B cell (primary cell): ENCODE data around the gene EFCAB9. TPM values are rescaled to one million over a fixed set of nuclear protein-coding genes. Genes with fewer than 3 reads are reported as not detected.

ENCODE experiments used
- ATAC-seq: fragments of 200-7000 bp; cut with Tn5 transposase; one replicate; pipeline ENCODE4 v1.10.0; 2021; ENCODE audit warnings: low read depth, mild to moderate bottlenecking, moderate number of reproducible peaks, moderate library complexity
- CTCF ChIA-PET: fragments of 350-600 bp; sonication (Branson Sonifier 250); formaldehyde crosslinking; loops from one replicate; lab custom pipeline; 2021; ENCODE audit warnings: antibody characterized with exemption, inconsistent platforms; lab: Charles Lee
- POLR2A ChIA-PET: fragments of 350-600 bp; sonication (Branson Sonifier 250); formaldehyde crosslinking; loops from one replicate; lab custom pipeline; 2021; ENCODE audit warnings: antibody characterized with exemption; lab: Charles Lee
- DNase-seq: peaks from one replicate; pipeline ENCODE4 v3.0.0; 2013
- H2AFZ ChIP-seq: 2 replicates; pipeline ENCODE4 v1.6.1; 2012; ENCODE audit warnings: mild to moderate bottlenecking, low read depth, low read length; ENCODE audit not compliant: insufficient read depth, poor library complexity, severe bottlenecking
- H3K27ac ChIP-seq, 2 donors: 1 replicate in 1 of 2; 2 replicates in 1 of 2; pipeline ENCODE4 v1.5.1; 2012 to 2013; ENCODE audit warnings: low read length in 2 of 2, mild to moderate bottlenecking in 2 of 2, moderate library complexity in 1 of 2
- H3K27me3 ChIP-seq, 4 experiments: fragments of 200-600 bp in 1 of 4; sonication (generic) in 1 of 4; replicated peaks in 1 of 4; 1 replicate in 2 of 4; 2 replicates in 2 of 4; pipeline versions ENCODE4 v1.6.1 to v1.7.0; 2013 to 2016; ENCODE audit warnings: low read length in 3 of 4, mild to moderate bottlenecking in 2 of 4, mixed read lengths in 1 of 4, moderate library complexity in 1 of 4; ENCODE audit not compliant: insufficient read depth in 4 of 4, control insufficient read depth in 3 of 4; ENCODE audit errors: control extremely low read depth in 1 of 4
- H3K36me3 ChIP-seq, 2 experiments: replicated peaks in 1 of 2; 1 replicate in 1 of 2; 2 replicates in 1 of 2; pipeline versions ENCODE4 v1.6.1 to v1.7.1; 2013; ENCODE audit warnings: low read length in 1 of 2; ENCODE audit not compliant: insufficient read depth in 2 of 2, control insufficient read depth in 1 of 2; ENCODE audit errors: control extremely low read depth in 1 of 2, extremely low read depth in 1 of 2
- H3K4me1 ChIP-seq, 2 donors: fragments of 200-600 bp in 1 of 2; sonication (generic) in 1 of 2; 1 replicate in 1 of 2; 2 replicates in 1 of 2; pipeline versions ENCODE4 v1.5.1 to v1.6.1; 2013 to 2017; ENCODE audit warnings: low read length in 2 of 2; ENCODE audit not compliant: control insufficient read depth in 2 of 2, insufficient read depth in 2 of 2
- H3K4me2 ChIP-seq: replicated peaks from 2 replicates; pipeline ENCODE3; 2012; ENCODE audit warnings: mild to moderate bottlenecking, low read depth, low read length; ENCODE audit not compliant: poor library complexity, severe bottlenecking
- H3K4me3 ChIP-seq, 5 experiments: fragments of 200-600 bp in 1 of 5; sonication (generic) in 1 of 5; 1 replicate in 3 of 5; 2 replicates in 2 of 5; pipeline versions ENCODE4 v1.5.1 to v1.7.0; 2011 to 2016; ENCODE audit warnings: low read length in 4 of 5, mild to moderate bottlenecking in 4 of 5, low read depth in 2 of 5, control low read depth in 1 of 5, moderate library complexity in 1 of 5; ENCODE audit not compliant: insufficient read depth in 1 of 5; ENCODE audit errors: control extremely low read depth in 1 of 5, extremely low read depth in 1 of 5
- H3K79me2 ChIP-seq: fragments of 200-600 bp; sonication (generic); one replicate; pipeline ENCODE4 v1.6.0; 2016; ENCODE audit warnings: low read length; ENCODE audit not compliant: control insufficient read depth, insufficient read depth
- H3K9ac ChIP-seq: fragments of 200-600 bp; sonication (generic); 2 replicates; pipeline ENCODE4 v1.6.1; 2017; ENCODE audit warnings: mild to moderate bottlenecking, low read length, moderate library complexity
- H3K9me3 ChIP-seq, 3 donors: one replicate each; pipeline versions ENCODE4 v1.6.1 to v1.7.1; 2013; ENCODE audit warnings: low read length in 2 of 3; ENCODE audit not compliant: control insufficient read depth in 2 of 3, insufficient read depth in 1 of 3; ENCODE audit errors: control extremely low read depth in 1 of 3
- H4K20me1 ChIP-seq: 2 replicates; pipeline ENCODE4 v1.6.0; 2012; ENCODE audit warnings: mild to moderate bottlenecking, low read length; ENCODE audit not compliant: insufficient read depth, control insufficient read depth, poor library complexity, severe bottlenecking
- H3K27ac Mint-ChIP-seq: one replicate; pipeline ENCODE4 v1.8.0; 2021; ENCODE audit warnings: mixed read lengths
- H3K27me3 Mint-ChIP-seq: one replicate; pipeline ENCODE4 v1.8.0; 2021; ENCODE audit warnings: mixed read lengths
- H3K4me1 Mint-ChIP-seq: one replicate; pipeline ENCODE4 v1.8.0; 2021; ENCODE audit warnings: mixed read lengths
- H3K4me3 Mint-ChIP-seq: one replicate; pipeline ENCODE4 v1.8.0; 2021; ENCODE audit warnings: mixed read lengths
- H3K9me3 Mint-ChIP-seq: one replicate; pipeline ENCODE4 v1.8.0; 2022; ENCODE audit warnings: mixed read lengths; ENCODE audit not compliant: insufficient read depth
- CTCF ChIP-seq: fragments of 200-600 bp; IDR thresholded peaks from one replicate; pipeline ENCODE4 v1.8.0; 2022; ENCODE audit warnings: antibody characterized with exemption, mild to moderate bottlenecking
- EZH2 ChIP-seq: IDR thresholded peaks from 2 replicates; pipeline ENCODE4 v1.6.1; 2012; ENCODE audit warnings: borderline replicate concordance, low read depth, mild to moderate bottlenecking, moderate library complexity, low read length; ENCODE audit not compliant: insufficient read depth, poor library complexity, severe bottlenecking
- WGBS: methylation state at CpG from one replicate; pipeline ENCODE4 v1.1.5; 2013; ENCODE audit warnings: missing lambda C conversion rate; ENCODE audit not compliant: insufficient coverage; 5-methylcytosine and 5-hydroxymethylcytosine counted together
- intact Hi-C: fragments of 100-400 bp; cut with micrococcal nuclease; formaldehyde crosslinking; loops from one replicate; pipeline ENCODE4 v1.10.0; 2022
- polyA plus RNA-seq: library from polyadenylated mRNA; depleted of rRNA; stranded (reverse); fragments of >200 nt; gene quantifications from 2 replicates; pipeline ENCODE4 v1.2.3, GENCODE V29; 2012
- total RNA-seq, 2 donors: library from RNA; stranded (reverse); fragments of 120-200 nt in 1 of 2; gene quantifications; 1 replicate in 1 of 2; 2 replicates in 1 of 2; pipeline versions ENCODE4 v1.2.3 to v1.2.4, GENCODE V29; 2013 to 2022

The EFCAB9 gene
- total and polyA plus RNA-seq, 2 donors (not counting 1 experiment from before 2014, with no cell fraction given), result not detected

GRCh38 chr5:172162987-172163343, 31.0 kb upstream of the EFCAB9 start:
- intact Hi-C loops, result no loop called here
- POLR2A ChIA-PET, result no interaction called here

GRCh38 chr5:172163346-172163745, 30.6 kb upstream of the EFCAB9 start:
- no peak overlapping the region for H3K4me3 Mint-ChIP-seq
- H3K4me1 Mint-ChIP-seq, result peaks cover 73% of the 10 kb centered on the region
- no peak for ATAC-seq
- no peak for DNase-seq
- no peaks in the 10 kb centered on the region for H3K9me3 Mint-ChIP-seq
- Histone ChIP-seq H3K27ac (no peak overlapping the region), H3K9ac (no peak overlapping the region), H3K9me3 (no peaks in the 10 kb centered on the region), H2AFZ (no peak overlapping the region), H3K79me2 (peaks cover 100% of the 10 kb centered on the region), H3K4me2 (no peak overlapping the region), H3K27me3 (no peaks in the 10 kb centered on the region), H3K4me3 (no peak overlapping the region), H3K36me3 (peaks cover 0 to 42% of the 10 kb centered on the region in 2 experiments), H3K4me1 (peaks cover 41 to 62% of the 10 kb centered on the region in 2 donors), H4K20me1 (peaks cover 94% of the 10 kb centered on the region)
- CTCF ChIA-PET, result interaction anchor here (1.3 to 4.2 kb wide), 2 partner anchors 11 to 120 kb away, joined by 3 to 16 read pairs; no protein-coding TSS in a partner anchor
- no peak overlapping the region for H3K27ac Mint-ChIP-seq
- intact Hi-C loops, result no loop called here
- POLR2A ChIA-PET, result no interaction called here
- no peaks in the 10 kb centered on the region for H3K27me3 Mint-ChIP-seq
- 93% methylated on average over 4 of the region's 4 CpGs for WGBS
- no peak for TF ChIP-seq CTCF
- TF ChIP-seq EZH2, result no peak

More at GRCh38 chr5:172162987-172163343, 31.0 kb upstream of the EFCAB9 start:
- Histone ChIP-seq H3K79me2 (peaks cover 100% of the 10 kb centered on the region), H3K4me3 (no peak overlapping the region), H4K20me1 (peaks cover 94% of the 10 kb centered on the region), H3K27ac (no peak overlapping the region), H3K4me2 (no peak overlapping the region), H3K36me3 (peaks cover 0 to 42% of the 10 kb centered on the region in 2 experiments), H3K4me1 (peaks cover 42 to 62% of the 10 kb centered on the region in 2 donors), H3K27me3 (no peaks in the 10 kb centered on the region), H3K9me3 (no peaks in the 10 kb centered on the region), H3K9ac (no peak overlapping the region), H2AFZ (no peak overlapping the region)
- peaks cover 72% of the 10 kb centered on the region for H3K4me1 Mint-ChIP-seq
- 53% methylated on average over 2 of the region's 5 CpGs for WGBS
- ATAC-seq, result no peak
- no peak overlapping the region for H3K27ac Mint-ChIP-seq
- DNase-seq, result no peak
- CTCF ChIA-PET, result interaction anchor here (1.2 to 4.2 kb wide), 3 partner anchors 9 to 120 kb away, joined by 3 to 16 read pairs (median 3); no protein-coding TSS in a partner anchor
- H3K27me3 Mint-ChIP-seq, result no peaks in the 10 kb centered on the region
- no peak overlapping the region for H3K4me3 Mint-ChIP-seq
- TF ChIP-seq EZH2 (no peak), CTCF (no peak)
- no peaks in the 10 kb centered on the region for H3K9me3 Mint-ChIP-seq
